PC-9 (cell line): Measurements from ENCODE around the gene CC2D1A.

Source experiments
- CTCF ChIP-seq: fragments of 200-600 bp; sonication (generic); conservative IDR thresholded peaks from 2 replicates; pipeline ENCODE4 v1.6.1; 2017; ENCODE audit warnings: mixed run types, antibody characterized with exemption, mild to moderate bottlenecking, moderate library complexity
- EZH2 ChIP-seq: fragments of 200-600 bp; sonication (generic); IDR thresholded peaks from 2 replicates; pipeline ENCODE4 v1.8.0; 2017; ENCODE audit warnings: antibody characterized with exemption, low read depth

GRCh38 chr19:13882419-13882795 is 23.6 kb upstream of the CC2D1A start:
- TF ChIP-seq CTCF (no peak), EZH2 (no peak)
